Measurements from ENCODE around the gene DYSF. TPM values are rescaled to one million over a fixed set of nuclear protein-coding genes. Genes with fewer than 3 reads are reported as not detected.

The DYSF gene
- total RNA-seq, 1 donor from 2014 or later: 85.9 TPM

- DNase-seq (ENCODE audit: low read depth in 2 of 2): no peak
These were observed 145.7 kb downstream of the DYSF start for GRCh38 chr2:71599038-71599437.

GRCh38 chr2:71599646-71600236, 146.4 kb downstream of the DYSF start:
- DNase-seq (ENCODE audit: low read depth in 2 of 2): no peak

GRCh38 chr2:71600555-71600954, 147.2 kb downstream of the DYSF start:
- no peak for DNase-seq (ENCODE audit: low read depth in 2 of 2)

- no peak for DNase-seq (ENCODE audit: low read depth in 2 of 2)
These were observed 148.1 kb downstream of the DYSF start for GRCh38 chr2:71601136-71602114.

GRCh38 chr2:71602115-71602495, 148.7 kb downstream of the DYSF start:
- no peak for DNase-seq (ENCODE audit: low read depth in 2 of 2)

- DNase-seq (ENCODE audit: low read depth in 2 of 2): no peak
These were observed 149.2 kb downstream of the DYSF start for GRCh38 chr2:71602581-71602980.

GRCh38 chr2:71603311-71603811, 150.0 kb downstream of the DYSF start:
- peak in 1 of 2 donors; percentile 42 for DNase-seq (ENCODE audit: low read depth in 2 of 2)

GRCh38 chr2:71603851-71604725, 150.7 kb downstream of the DYSF start:
- DNase-seq (ENCODE audit: low read depth in 2 of 2): no peak

- no peak for DNase-seq (ENCODE audit: low read depth in 2 of 2)
These were observed 151.4 kb downstream of the DYSF start for GRCh38 chr2:71604726-71605120.

- peak in 1 of 2 donors; percentile 76 for DNase-seq (ENCODE audit: low read depth in 2 of 2)
These were observed 151.8 kb downstream of the DYSF start for GRCh38 chr2:71605173-71605641.

- DNase-seq (ENCODE audit: low read depth in 2 of 2): no peak
These were observed 152.4 kb downstream of the DYSF start for GRCh38 chr2:71605781-71606241.

GRCh38 chr2:71606244-71606643, 152.9 kb downstream of the DYSF start:
- no peak for DNase-seq (ENCODE audit: low read depth in 2 of 2)

- DNase-seq (ENCODE audit: low read depth in 2 of 2): no peak
These were observed 154.0 kb downstream of the DYSF start for GRCh38 chr2:71607151-71607889.

GRCh38 chr2:71608034-71608433, 154.7 kb downstream of the DYSF start:
- DNase-seq (ENCODE audit: low read depth in 2 of 2): no peak

GRCh38 chr2:71608441-71608840, 155.1 kb downstream of the DYSF start:
- DNase-seq (ENCODE audit: low read depth in 2 of 2): no peak

GRCh38 chr2:71609029-71609428, 155.7 kb downstream of the DYSF start:
- peak in 1 of 2 donors; percentile 74 for DNase-seq (ENCODE audit: low read depth in 2 of 2)

- DNase-seq (ENCODE audit: low read depth in 2 of 2): no peak
These were observed 156.1 kb downstream of the DYSF start for GRCh38 chr2:71609441-71609840.

GRCh38 chr2:71609958-71610357, 156.6 kb downstream of the DYSF start:
- peak; percentile 47 to 54 for DNase-seq (ENCODE audit: low read depth in 2 of 2)

GRCh38 chr2:71610671-71611070, 157.3 kb downstream of the DYSF start:
- DNase-seq (ENCODE audit: low read depth in 2 of 2): no peak

- DNase-seq (ENCODE audit: low read depth in 2 of 2): no peak
These were observed 157.9 kb downstream of the DYSF start for GRCh38 chr2:71611247-71611646.
